GM18526 (cell line): ENCODE data around the gene CALHM5.

Source experiments
- POLR2A ChIP-seq: IDR thresholded peaks from 3 replicates; pipeline ENCODE4 v1.6.1; 2011; ENCODE audit not compliant: insufficient read length; ENCODE audit errors: extremely low read depth

The CALHM5 gene

DNA sequence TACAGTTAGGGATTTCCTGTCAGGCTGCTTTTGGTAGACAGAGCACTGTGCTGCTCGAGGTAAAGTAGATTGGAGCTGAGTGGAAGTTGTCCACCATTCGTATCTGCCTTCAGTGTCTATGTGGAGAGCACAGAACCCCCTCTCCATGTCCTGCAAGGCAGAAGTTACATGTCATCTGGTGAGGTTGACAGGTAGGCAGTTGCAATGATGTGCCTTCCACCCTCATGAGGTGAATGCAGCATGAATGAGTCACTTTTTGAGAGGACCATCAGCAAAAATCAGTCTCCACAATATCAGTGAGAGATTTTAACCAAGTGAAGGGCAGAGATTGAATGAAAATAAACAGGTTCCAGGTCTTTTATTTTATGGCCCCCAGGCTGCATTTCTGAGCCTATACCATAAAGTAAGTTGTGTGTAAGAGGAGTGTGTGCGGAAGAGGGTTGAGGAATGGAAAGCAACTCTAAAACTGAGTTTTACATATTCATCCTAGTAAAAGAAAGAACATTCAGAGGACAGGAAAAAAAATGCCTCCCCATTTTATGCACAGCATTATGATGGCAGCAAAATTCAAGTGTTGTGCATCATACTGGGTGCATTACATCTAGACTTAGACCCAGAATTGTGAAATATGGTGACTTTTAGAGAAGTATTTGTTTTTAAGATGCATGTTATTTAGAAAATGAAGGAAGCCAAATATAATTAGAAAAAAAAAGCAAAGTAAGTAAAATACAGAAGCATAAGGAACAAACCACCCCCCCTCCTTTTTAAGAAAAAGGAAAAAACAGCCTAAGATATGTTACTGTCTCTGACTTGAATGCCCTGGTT, 18.2 kb downstream of the CALHM5 start:
- TF ChIP-seq POLR2A = no peak

DNA sequence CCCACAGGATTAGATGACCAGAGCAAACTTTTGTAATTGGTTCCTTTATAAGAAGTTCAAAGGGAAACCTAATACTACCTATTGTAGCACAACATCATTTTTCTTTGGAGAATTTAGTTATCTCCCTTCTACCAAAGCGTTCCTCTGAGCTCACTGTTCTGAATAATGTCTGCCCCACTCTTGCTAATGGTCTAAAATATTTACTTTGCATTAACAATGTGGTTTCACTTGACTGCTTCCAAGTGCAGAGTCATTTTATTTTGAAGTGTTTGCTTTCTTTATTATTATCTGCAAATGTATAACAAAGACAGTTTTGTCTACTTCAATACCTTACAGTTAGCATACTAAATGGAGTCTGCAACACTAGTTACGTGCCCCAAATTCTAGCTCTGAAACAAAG, 19.0 kb downstream of the CALHM5 start:
- no peak for TF ChIP-seq POLR2A

DNA sequence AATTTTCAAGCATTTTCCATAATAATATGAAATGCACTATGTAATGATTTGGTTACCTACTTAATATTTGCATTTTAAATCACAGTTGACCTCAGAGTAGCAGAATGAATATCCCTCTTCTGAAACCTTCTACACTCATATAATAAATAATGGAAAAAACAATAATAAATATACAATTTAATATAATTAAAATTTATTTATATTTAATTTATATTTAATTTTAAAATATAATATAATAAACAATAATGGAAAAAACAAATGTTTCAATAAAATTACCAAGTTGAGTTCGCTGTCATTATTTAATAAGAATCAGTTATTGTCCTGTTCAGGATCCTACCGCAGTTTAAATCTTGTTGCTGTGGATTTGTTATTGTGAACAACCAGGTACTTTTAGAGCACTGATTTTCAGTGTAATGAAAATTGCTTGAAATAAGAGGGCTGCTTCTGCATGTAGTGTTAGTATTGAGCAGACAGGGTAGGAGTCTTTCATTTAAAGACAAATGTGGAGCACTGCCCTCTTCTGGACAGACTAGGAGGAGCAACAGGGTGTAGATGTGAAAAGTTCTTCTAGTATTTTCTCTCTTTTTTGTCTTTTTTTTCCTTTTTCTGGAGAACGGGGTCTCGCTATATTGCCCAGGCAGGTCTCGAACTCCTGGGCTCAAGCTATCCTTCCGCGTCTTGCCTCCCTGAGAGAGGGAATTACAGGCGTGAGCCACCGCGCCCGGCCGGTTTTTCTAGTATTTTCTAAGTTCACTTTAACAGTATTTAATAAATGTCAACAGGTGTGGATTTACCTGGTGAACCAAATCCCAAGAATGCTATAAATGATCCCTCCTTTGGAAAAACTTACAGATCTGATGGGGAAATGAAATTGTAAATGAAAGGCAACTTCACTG, 20.5 kb downstream of the CALHM5 start:
- TF ChIP-seq POLR2A = no peak

DNA sequence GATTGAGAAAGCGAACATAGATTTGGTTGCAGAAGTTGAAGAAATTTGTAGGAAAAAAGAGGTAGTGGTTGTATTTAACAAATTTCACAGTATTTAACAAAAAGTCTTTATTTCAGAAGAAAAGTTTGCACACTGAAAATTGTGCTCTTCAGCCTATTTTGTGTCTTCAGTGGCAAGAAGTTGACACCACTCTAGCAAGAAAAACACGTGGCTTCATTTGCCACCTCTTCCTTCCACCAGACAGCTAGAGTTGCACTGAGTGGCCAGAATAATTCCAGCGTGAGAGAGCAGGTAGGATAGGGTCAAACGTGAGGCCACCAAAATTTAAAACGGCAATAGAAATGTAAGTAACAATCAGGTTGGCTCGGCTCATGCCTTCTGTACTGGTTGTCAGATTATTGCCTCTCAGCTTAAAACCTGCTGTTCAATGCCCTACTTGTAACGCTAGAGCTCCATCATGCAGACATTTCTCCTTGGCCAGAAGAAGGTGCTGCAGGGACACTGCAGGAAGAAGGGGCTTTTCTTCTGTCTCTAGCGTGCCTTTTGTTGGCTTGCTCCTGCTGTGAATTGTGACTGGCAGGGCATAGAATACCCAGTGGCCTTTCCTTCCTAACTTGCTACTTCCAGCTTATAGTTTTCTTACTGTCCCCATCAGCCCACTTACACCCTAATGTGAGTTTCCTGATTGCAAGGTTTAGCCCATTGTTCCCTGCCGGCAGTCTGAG, 22.0 kb downstream of the CALHM5 start:
- no peak for TF ChIP-seq POLR2A

DNA sequence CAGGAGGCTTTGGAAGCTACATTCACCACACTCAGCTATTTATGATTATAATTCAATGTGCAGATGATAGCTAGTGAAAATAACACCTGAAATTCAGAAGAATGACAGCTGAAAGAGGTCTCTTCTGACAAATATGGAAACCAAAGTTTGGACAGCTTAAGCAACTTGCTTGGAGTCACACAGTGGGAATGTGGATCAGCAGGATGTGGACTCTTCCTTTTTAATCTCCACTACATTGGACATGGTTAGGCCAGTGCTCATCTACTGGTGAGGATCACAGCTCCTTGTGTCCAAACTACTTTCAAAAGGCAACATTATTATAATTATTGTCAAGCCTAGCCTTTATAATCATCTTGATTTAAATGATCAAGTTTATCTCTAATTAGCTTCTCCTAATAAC, 23.7 kb downstream of the CALHM5 start:
- TF ChIP-seq POLR2A = no peak

DNA sequence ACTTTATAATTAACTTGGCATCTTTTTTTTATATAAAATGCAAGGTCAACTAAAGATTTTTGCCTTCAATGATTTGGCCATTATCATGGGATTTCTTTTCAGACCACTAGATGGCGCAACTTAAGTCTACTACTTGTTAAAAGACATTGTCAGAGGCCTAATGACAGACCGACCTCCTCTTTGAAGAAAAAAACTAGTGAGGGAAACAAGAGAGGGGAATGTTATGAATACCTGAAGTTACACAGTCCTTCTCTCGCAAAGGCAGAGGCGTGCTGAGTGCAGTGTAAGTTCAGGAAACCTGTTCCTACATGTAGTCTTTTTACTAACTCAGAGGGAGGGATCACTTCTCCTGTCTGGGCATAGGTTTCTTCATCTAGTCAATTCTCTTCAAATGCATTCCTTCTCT, 24.8 kb downstream of the CALHM5 start:
- TF ChIP-seq POLR2A = no peak

DNA sequence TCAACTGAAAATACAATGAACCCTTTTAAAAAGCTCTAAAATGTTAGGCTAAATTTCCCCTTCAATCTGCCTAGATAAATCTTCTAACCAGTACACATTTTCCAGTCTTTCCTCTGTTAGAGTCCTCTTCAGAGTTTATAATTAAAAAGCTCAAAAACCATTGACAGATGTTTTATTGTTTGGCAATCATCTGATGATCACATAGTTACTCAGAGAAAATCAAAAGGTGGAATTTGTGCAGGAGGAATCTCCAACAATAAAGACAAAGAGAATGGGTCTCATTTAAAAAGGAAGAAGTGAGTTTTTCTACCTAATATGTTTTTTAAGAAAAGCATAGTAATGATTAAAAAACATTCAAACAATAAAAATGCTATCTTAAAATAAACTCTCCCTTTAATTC, 31.0 kb downstream of the CALHM5 start:
- TF ChIP-seq POLR2A = no peak

DNA sequence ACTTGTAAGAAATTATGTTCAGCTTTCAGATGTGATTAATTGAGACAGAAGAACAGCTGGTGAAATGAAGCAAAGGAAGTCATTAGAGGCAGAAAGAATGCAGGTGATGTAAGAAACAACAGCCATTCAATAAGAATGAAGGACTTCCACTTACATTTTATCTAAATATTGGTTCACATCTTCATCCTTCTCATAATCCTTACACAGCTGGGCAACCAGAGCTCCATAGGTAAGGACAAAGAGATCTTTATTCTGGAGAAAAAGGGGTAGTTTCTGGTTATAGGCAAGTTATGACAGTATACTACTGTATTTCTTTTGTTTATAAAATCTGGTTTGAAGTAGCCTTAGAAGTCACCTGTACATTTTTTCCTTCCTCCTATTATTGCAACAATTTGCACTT, 31.7 kb downstream of the CALHM5 start:
- TF ChIP-seq POLR2A = no peak

DNA sequence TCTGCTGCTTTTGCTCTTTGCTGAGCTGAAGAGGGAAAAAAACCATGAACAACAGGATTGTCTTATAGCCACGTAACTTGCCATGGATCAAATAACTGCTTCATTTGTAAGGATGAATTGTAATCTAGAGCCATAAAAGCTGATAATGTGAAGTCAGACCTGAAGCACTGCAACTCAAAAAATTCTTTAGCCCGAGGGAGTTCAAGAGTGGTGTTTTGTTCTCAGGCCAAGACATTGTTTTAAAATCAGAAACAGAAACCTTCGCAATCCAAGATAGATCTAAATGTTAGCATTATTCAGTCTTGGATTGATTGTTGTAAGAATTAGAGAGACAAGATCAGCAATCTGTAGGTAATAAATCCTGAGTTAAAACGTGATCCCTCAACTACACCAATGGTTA, 34.2 kb downstream of the CALHM5 start, which contains the start of gene TRAPPC3L:
TSS of gene TRAPPC3L (minus strand) at position 34 of the 400 bp plus-strand sequence. CDS start 170 bp downstream, outside the sequence.
- no peak for TF ChIP-seq POLR2A

DNA sequence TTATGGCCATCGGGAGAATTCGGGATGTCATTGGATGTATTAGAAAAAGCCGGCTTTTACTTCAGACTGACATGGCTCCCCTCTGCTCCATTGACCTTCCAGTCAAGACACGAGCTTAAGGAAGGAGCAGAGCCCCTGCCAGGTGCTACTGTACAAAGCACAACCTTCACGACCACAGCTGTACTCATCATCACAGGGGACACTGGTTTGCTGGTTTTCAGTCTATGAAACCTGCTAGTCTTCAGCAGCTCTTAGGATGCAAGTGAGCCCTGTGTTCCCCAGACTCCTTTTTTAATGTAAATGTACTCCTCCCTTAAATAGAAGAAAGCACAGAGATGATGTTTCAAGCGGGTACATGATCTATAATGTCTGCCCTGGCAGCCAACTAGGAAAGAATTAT, 35.9 kb downstream of the CALHM5 start:
- no peak for TF ChIP-seq POLR2A

DNA sequence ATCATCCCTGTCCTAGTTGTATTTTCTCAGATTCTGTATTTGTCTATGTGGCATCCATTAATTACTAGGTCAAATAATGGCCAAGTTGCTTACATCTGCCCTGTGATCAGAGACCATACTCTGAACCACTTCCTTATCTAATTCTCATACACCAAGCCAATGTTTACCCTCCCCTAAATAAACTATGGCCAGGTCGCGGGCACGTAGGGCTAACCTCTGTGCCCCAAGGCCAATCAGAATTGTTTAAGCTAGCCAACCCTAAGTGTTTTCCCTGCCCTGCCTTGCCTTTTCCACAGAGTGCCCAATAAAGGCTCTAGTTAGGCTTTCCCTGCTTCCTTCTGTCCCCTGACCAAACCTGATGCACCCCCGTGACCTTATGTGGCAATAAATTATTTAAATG, 39.4 kb downstream of the CALHM5 start:
- no peak for TF ChIP-seq POLR2A

DNA sequence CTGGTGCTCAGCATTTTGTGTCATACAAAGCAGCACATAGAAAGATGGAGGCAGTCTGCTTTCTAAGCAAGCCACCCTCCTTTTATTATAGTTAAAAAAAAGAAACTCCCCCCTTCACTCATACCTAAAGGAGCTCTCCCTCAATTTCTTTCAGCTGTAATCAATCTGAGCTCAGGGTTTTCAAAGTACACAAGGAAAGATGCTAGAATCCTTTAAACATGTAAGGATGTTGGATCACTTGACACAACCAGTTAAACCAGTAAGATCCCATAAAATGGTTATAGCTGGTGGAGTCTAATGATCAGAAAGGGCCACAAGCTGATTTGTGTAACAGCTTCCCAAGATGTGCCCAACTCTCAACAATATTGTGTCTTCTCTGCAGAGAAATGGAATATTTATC, 42.0 kb downstream of the CALHM5 start, which contains the start of gene CALHM4:
TSS of gene CALHM4 (plus strand) at position 301 of the 400 bp plus-strand sequence. CDS start at position 344, 43 bp downstream.
- no peak for TF ChIP-seq POLR2A

DNA sequence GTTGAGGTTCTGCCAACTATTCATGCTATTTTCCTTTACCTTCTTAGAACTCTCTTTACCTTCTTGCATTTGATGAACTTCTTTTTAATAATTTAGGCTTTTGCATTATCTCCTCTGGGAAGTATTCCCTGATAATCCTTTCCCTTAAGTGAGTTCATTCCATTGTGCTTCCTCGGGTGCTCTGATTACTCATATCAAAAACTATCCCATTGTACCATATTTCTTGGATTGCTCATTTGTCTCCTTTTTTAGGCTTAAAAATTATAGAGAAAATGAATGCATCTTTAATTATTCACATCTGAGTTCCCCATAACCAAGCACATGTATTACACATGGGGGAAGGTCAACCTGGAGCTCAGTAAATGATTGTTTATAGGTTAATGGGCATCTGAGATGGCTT, 44.6 kb downstream of the CALHM5 start:
- TF ChIP-seq POLR2A = no peak

DNA sequence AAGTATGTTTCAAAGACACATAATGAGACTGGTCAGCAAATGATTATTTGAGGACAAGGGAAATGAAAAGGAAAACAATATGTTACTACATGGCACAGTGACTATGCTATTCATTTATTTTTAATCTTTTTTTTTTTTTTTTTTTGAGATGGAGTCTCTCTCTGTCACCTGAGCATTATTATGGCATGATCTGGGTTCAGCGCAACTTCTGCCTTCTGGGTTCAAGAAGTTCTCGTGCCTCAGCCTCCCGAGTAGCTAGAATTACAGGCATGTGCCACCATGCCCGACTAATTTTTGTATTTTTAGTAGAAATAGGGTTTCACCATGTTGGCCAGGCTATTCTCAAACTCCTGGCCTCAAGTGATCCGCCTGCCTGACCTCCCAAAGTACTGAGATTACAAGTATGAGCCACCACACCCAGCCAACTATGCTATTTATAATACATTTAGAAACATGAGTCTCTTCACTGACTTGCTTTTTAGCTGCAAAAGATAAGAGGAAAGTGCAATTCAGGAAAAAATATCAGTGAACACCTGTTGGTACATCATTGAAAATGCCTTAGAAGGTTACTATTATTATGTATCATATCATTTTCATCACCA, 45.5 kb downstream of the CALHM5 start:
- no peak for TF ChIP-seq POLR2A

DNA sequence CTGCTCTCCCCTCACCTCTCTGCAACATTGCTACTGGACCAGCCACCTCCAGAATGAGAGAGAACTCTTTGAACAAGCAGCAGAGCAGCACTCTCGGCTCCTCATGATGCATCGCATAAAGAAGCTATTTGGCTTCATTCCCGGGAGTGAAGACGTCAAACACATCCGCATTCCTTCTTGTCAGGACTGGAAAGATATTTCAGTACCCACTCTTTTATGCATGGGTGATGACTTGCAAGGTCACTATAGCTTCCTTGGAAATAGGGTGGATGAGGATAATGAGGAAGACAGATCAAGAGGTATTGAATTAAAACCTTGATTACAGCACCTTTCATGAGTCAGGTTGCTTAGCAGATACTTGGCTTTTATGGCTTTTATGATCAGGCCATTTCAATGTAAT, 46.5 kb downstream of the CALHM5 start:
- TF ChIP-seq POLR2A = no peak
